Measurements from ENCODE around the gene ATAD5.

The ATAD5 gene

GRCh38 chr17:30831663-30832437 lies at the start of gene ATAD5:
Gene ATAD5 (plus strand): TSS chr17:30831966. CDS start chr17:30832348, 382 bp downstream.
- in situ Hi-C loops (cut with MboI; ENCODE audit: low sequenced_read_pairs, unreplicated experiment), result no loop called here
- no peak for TF ChIP-seq CTCF (IDR thresholded peaks at IDR 0.05; ENCODE audit: borderline replicate concordance, control extremely low read depth, extremely low read depth, insufficient read depth, missing control alignments)
- peak; percentile 92 for DNase-seq (ENCODE audit: low spot score)

GRCh38 chr17:30782206-30782605 lies 49.6 kb upstream of the ATAD5 start:
- in situ Hi-C loops (cut with MboI; ENCODE audit: low sequenced_read_pairs, unreplicated experiment), result no loop called here
- DNase-seq (ENCODE audit: low spot score), result no peak
- no peak for TF ChIP-seq CTCF (IDR thresholded peaks at IDR 0.05; ENCODE audit: borderline replicate concordance, control extremely low read depth, extremely low read depth, insufficient read depth, missing control alignments)

- no peak for DNase-seq (ENCODE audit: low spot score)
- in situ Hi-C loops (cut with MboI; ENCODE audit: low sequenced_read_pairs, unreplicated experiment), result no loop called here
- TF ChIP-seq CTCF (IDR thresholded peaks at IDR 0.05; ENCODE audit: borderline replicate concordance, control extremely low read depth, extremely low read depth, insufficient read depth, missing control alignments), result no peak
These were observed 42.8 kb upstream of the ATAD5 start for GRCh38 chr17:30788918-30789317.

GRCh38 chr17:30790279-30790678 lies 41.5 kb upstream of the ATAD5 start:
- in situ Hi-C loops (cut with MboI; ENCODE audit: low sequenced_read_pairs, unreplicated experiment), result no loop called here
- no peak for TF ChIP-seq CTCF (IDR thresholded peaks at IDR 0.05; ENCODE audit: borderline replicate concordance, control extremely low read depth, extremely low read depth, insufficient read depth, missing control alignments)
- DNase-seq (ENCODE audit: low spot score), result peak; percentile 47

- no peak for TF ChIP-seq CTCF (IDR thresholded peaks at IDR 0.05; ENCODE audit: borderline replicate concordance, control extremely low read depth, extremely low read depth, insufficient read depth, missing control alignments)
- no peak for DNase-seq (ENCODE audit: low spot score)
- in situ Hi-C loops (cut with MboI; ENCODE audit: low sequenced_read_pairs, unreplicated experiment), result no loop called here
These were observed 38.3 kb upstream of the ATAD5 start for GRCh38 chr17:30793282-30793977.

GRCh38 chr17:30794372-30794771 lies 37.4 kb upstream of the ATAD5 start:
- DNase-seq (ENCODE audit: low spot score), result no peak

More at GRCh38 chr17:30794372-30794771, 37.4 kb upstream of the ATAD5 start:
- in situ Hi-C loops (cut with MboI; ENCODE audit: low sequenced_read_pairs, unreplicated experiment), result no loop called here
- no peak for TF ChIP-seq CTCF (IDR thresholded peaks at IDR 0.05; ENCODE audit: borderline replicate concordance, control extremely low read depth, extremely low read depth, insufficient read depth, missing control alignments)

Measured in GM13976 (cell line).